Measurements from ENCODE around the gene NCKIPSD. TPM values are rescaled to one million over a fixed set of nuclear protein-coding genes. Genes with fewer than 3 reads are reported as not detected.

NCKIPSD gene
- total RNA-seq, 2 experiments from 2014 or later, result 56.5 to 57.1 TPM

DNA sequence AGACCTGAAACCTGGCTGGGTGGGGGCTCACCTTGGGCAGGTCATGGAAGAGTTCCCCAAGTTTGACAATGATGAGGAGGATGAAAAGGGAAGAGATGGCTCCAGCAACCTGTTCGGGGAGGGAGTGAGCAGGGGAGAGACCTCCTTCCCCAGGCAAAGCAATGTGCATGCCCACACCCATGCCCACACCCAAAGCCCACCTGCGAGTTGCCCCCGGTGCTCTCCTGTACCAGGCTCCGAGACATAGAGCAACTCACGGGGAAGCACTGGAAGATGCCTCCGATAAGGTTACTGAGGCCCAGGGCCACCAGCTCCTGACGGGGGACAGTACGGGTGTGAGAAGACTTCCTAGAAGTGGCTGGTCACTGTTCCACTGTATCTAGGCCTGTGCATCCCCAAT, 55.3 kb downstream of the NCKIPSD start:
- H3K9me3 Mint-ChIP-seq (ENCODE audit: insufficient read depth), result no peaks in the 10 kb centered on the region
- H3K36me3 Mint-ChIP-seq (ENCODE audit: low read depth), result peaks cover 38% of the 10 kb centered on the region
- ATAC-seq (no peak), DNase-seq (no peak)
- POLR2A ChIA-PET, result no interaction called here
- peaks cover 14% of the 10 kb centered on the region for H3K4me1 Mint-ChIP-seq (ENCODE audit: low read depth)
- CTCF ChIA-PET, result no interaction called here
- no peak overlapping the region for H3K27ac Mint-ChIP-seq
- no peaks in the 10 kb centered on the region for H3K27me3 Mint-ChIP-seq (ENCODE audit: low read depth)
- H3K4me3 Mint-ChIP-seq, result no peak overlapping the region

- Mint-ChIP-seq H3K27ac (no peak overlapping the region), H3K4me3 (no peak overlapping the region), H3K36me3 (ENCODE audit: low read depth) (peaks cover 38% of the 10 kb centered on the region), H3K4me1 (ENCODE audit: low read depth) (peaks cover 15% of the 10 kb centered on the region), H3K9me3 (ENCODE audit: insufficient read depth) (no peaks in the 10 kb centered on the region), H3K27me3 (ENCODE audit: low read depth) (no peaks in the 10 kb centered on the region)
- no peak for DNase-seq
- no peak for ATAC-seq
- ChIA-PET POLR2A (interaction anchor here (0.8 kb wide), 1 partner anchor 9 kb away, joined by 6 read pairs; the partner anchor contains the start of gene TMEM89), CTCF (no interaction called here)
Observed at GRCh38 chr3:48629894-48630293, 55.8 kb downstream of the NCKIPSD start.

GRCh38 chr3:48628277-48629017, 57.3 kb downstream of the NCKIPSD start:
- Mint-ChIP-seq H3K27ac (no peak overlapping the region), H3K36me3 (ENCODE audit: low read depth) (peaks cover 47% of the 10 kb centered on the region), H3K9me3 (ENCODE audit: insufficient read depth) (no peaks in the 10 kb centered on the region), H3K4me3 (no peak overlapping the region), H3K4me1 (ENCODE audit: low read depth) (peaks cover 13% of the 10 kb centered on the region), H3K27me3 (ENCODE audit: low read depth) (no peaks in the 10 kb centered on the region)
- ChIA-PET POLR2A (no interaction called here), CTCF (no interaction called here)
- DNase-seq (no peak), ATAC-seq (no peak)

GRCh38 chr3:48625600-48625999, 60.1 kb downstream of the NCKIPSD start:
- Mint-ChIP-seq H3K9me3 (ENCODE audit: insufficient read depth) (no peaks in the 10 kb centered on the region), H3K27ac (no peak overlapping the region), H3K4me3 (no peak overlapping the region), H3K36me3 (ENCODE audit: low read depth) (peaks cover 36% of the 10 kb centered on the region), H3K4me1 (ENCODE audit: low read depth) (peaks cover 13% of the 10 kb centered on the region), H3K27me3 (ENCODE audit: low read depth) (no peaks in the 10 kb centered on the region)
- DNase-seq (no peak), ATAC-seq (no peak)
- ChIA-PET CTCF (interaction anchor here (4.2 kb wide), 1 partner anchor 9 kb away, joined by 42 read pairs; the partner anchor contains the start of gene SLC26A6), POLR2A (no interaction called here)

DNA sequence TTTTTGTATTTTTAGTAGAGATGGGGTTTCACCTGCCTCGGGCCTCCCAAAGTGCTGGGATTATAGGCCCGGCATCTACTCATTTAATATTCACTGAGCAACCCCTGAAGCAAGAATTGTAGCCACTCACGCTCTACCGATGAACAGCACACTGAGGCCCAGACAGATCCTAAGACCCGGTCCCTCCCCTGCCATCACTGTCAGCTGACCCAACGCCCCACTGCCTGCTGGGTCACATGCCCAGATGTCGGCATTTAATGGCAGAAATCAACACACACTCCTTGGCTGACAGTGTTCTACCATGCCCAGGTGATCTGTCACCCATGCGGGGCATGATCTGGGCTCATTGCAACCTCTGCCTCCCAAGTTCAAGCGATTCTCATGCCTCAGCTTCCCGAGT, 60.9 kb downstream of the NCKIPSD start:
- ChIA-PET CTCF (interaction anchor here (1.1 to 4.2 kb wide), 3 partner anchors 10 to 273 kb away, joined by 3 to 42 read pairs (median 5); partner anchors contain the start of gene SLC26A6), POLR2A (no interaction called here)
- no peak for DNase-seq

DNA sequence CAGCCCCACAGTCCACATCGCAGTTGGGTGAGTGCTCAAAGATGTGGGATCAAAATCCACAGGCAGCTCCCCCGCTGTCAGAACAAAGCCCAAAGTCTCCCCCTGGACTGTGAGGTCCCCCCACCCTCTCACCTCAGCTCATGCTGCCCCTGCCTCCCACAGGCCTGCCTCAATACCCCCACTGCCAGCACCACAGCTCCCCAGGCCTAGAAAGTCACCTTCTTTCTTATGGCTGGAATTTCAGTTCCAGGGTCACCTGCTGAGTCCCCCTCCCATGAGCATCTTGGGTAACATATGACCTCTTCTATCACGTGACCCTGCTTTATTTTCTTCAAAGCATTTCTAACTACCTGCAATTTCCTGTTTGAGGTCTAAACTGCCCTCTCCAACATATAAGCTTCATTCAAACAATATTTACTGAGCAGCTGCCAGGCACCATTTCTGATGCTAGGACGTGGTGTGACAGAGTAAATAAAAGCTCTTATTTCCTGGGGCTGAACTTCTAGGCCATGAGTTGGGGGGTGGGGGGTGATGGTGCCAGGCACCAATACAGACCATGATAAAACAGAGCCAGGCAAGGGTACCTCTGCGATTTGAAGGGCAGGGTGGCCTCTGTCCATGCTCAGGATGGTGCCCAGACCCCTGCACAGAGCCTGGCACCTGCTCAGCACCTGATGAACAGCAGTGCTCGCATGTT, 61.7 kb downstream of the NCKIPSD start:
- ChIA-PET CTCF (interaction anchor here (1.1 to 4.2 kb wide), 4 partner anchors 11 to 272 kb away, joined by 3 to 42 read pairs (median 4); partner anchors contain the start of genes NCKIPSD and SLC26A6), POLR2A (interaction anchor here (0.6 kb wide), 2 partner anchors 92 to 293 kb away, joined by 3 read pairs; no protein-coding TSS in a partner anchor)
- peak overlapping the region; percentile 47 for H3K27ac Mint-ChIP-seq
- H3K4me1 Mint-ChIP-seq (ENCODE audit: low read depth), result peaks cover 13% of the 10 kb centered on the region
- peaks cover 26% of the 10 kb centered on the region for H3K36me3 Mint-ChIP-seq (ENCODE audit: low read depth)
- no peak overlapping the region for H3K4me3 Mint-ChIP-seq
- H3K27me3 Mint-ChIP-seq (ENCODE audit: low read depth), result no peaks in the 10 kb centered on the region
- DNase-seq (no peak), ATAC-seq (no peak)
- H3K9me3 Mint-ChIP-seq (ENCODE audit: insufficient read depth), result no peaks in the 10 kb centered on the region

More for the DNA sequence above, 60.9 kb downstream of the NCKIPSD start:
- H3K27ac Mint-ChIP-seq, result no peak overlapping the region
- H3K4me1 Mint-ChIP-seq (ENCODE audit: low read depth), result peaks cover 13% of the 10 kb centered on the region
- H3K27me3 Mint-ChIP-seq (ENCODE audit: low read depth), result no peaks in the 10 kb centered on the region
- no peaks in the 10 kb centered on the region for H3K9me3 Mint-ChIP-seq (ENCODE audit: insufficient read depth)
- H3K36me3 Mint-ChIP-seq (ENCODE audit: low read depth), result peaks cover 33% of the 10 kb centered on the region
- no peak for ATAC-seq
- H3K4me3 Mint-ChIP-seq, result no peak overlapping the region

Small RNA genes lying within 50 kb of the gene (microRNA-seq; reads per million reads assigned to microRNA genes)
- gene MIR4793, result not detected

Other genes starting within 250 kb of the NCKIPSD start
- gene CCDC51, start 245.8 kb downstream of the NCKIPSD start, total RNA-seq, result 10 to 100 TPM; 16.3 to 16.5 TPM
- gene TMA7, start 245.7 kb downstream of the NCKIPSD start, total RNA-seq, result 100 to 1,000 TPM; 339 to 364 TPM
- gene ATRIP, start 239.2 kb downstream of the NCKIPSD start, total RNA-seq, result 10 to 100 TPM; 18.8 to 20.3 TPM
- 100 to 1,000 TPM; 195 to 201 TPM for gene SHISA5, start 181.7 kb downstream of the NCKIPSD start, total RNA-seq
- gene PFKFB4, start 129.1 kb downstream of the NCKIPSD start, total RNA-seq, result 10 to 100 TPM; 42.8 to 49.1 TPM
- not detected for gene UCN2, start 122.1 kb downstream of the NCKIPSD start, total RNA-seq
- 1 to 10 TPM; 1.2 to 1.6 TPM for gene COL7A1, start 90.6 kb downstream of the NCKIPSD start, total RNA-seq
- gene UQCRC1, start 76.3 kb downstream of the NCKIPSD start, total RNA-seq, result 100 to 1,000 TPM; 196 to 202 TPM
- gene TMEM89, start 64.1 kb downstream of the NCKIPSD start, total RNA-seq, result under 1 TPM in 1 of 2 experiments, not detected in 1; 0.39 TPM
- 10 to 100 TPM; 58.0 to 61.5 TPM for gene SLC26A6, start 50.5 kb downstream of the NCKIPSD start, total RNA-seq
- gene CELSR3, start 23.0 kb downstream of the NCKIPSD start, total RNA-seq, result 10 to 100 TPM; 19.5 to 20.2 TPM
- gene IP6K2, start 31.3 kb upstream of the NCKIPSD start, total RNA-seq, result 10 to 100 TPM; 49.6 to 50.4 TPM
- gene PRKAR2A, start 162.0 kb upstream of the NCKIPSD start, total RNA-seq, result 10 to 100 TPM; 35.9 to 40.2 TPM
- gene SLC25A20, start 213.0 kb upstream of the NCKIPSD start, total RNA-seq, result 10 to 100 TPM; 29.9 to 33.1 TPM
- gene ARIH2, start 232.9 kb upstream of the NCKIPSD start, total RNA-seq, result 100 to 1,000 TPM; 102 to 112 TPM